ENCODE measurements around the gene UGGT2. TPM values are rescaled to one million over a fixed set of nuclear protein-coding genes. Genes with fewer than 3 reads are reported as not detected.

UGGT2 gene
- total RNA-seq, 2 donors from 2014 or later: 37.2 to 40.9 TPM

GRCh38 chr13:95955719-95956118 is 97.5 kb downstream of the UGGT2 start:
- H3K4me1 Mint-ChIP-seq: peaks cover 18% of the 10 kb centered on the region
- TF ChIP-seq CTCF (conservative IDR thresholded peaks at IDR 0.05): no peak
- peaks cover 95% of the 10 kb centered on the region for H3K9me3 ChIP-seq (ENCODE audit: control insufficient read depth, low read length)
- WGBS, 2 experiments (ENCODE audit: insufficient coverage in 1 of 2, insufficient read length in 1 of 2): 97 to 100% methylated on average over 1 to 3 of the region's 3 CpGs
- H3K36me3 Mint-ChIP-seq (ENCODE audit: low read depth): peaks cover 69% of the 10 kb centered on the region
- no peaks in the 10 kb centered on the region for H3K4me1 ChIP-seq (ENCODE audit: control insufficient read depth, insufficient read depth, low read length)
- peaks cover 38% of the 10 kb centered on the region for H3K36me3 ChIP-seq (ENCODE audit: control insufficient read depth, insufficient read depth, low read length)
- H3K27ac Mint-ChIP-seq: no peak overlapping the region
- no peak overlapping the region for H3K9ac ChIP-seq (ENCODE audit: extremely low read depth, low read length, poor library complexity, severe bottlenecking)
- H3K27me3 ChIP-seq (ENCODE audit: control insufficient read depth, insufficient read depth, low read length, poor library complexity, severe bottlenecking): no peaks in the 10 kb centered on the region
- peaks cover 80% of the 10 kb centered on the region for H3K9me3 Mint-ChIP-seq
- no peak overlapping the region for H3K4me3 Mint-ChIP-seq
- DNase-seq: no peak
- peak overlapping the region; percentile 66 for H3K4me3 ChIP-seq (ENCODE audit: low read length)
- H3K27me3 Mint-ChIP-seq (ENCODE audit: insufficient read depth): no peaks in the 10 kb centered on the region
- no peak overlapping the region for H3K27ac ChIP-seq (ENCODE audit: low read depth, low read length)

- Histone ChIP-seq H3K4me3 (ENCODE audit: low read length) (peak overlapping the region; percentile 66), H3K27ac (ENCODE audit: low read depth, low read length) (no peak overlapping the region), H3K4me1 (ENCODE audit: control insufficient read depth, insufficient read depth, low read length) (no peaks in the 10 kb centered on the region), H3K9me3 (ENCODE audit: control insufficient read depth, low read length) (peaks cover 90% of the 10 kb centered on the region), H3K36me3 (ENCODE audit: control insufficient read depth, insufficient read depth, low read length) (peaks cover 35% of the 10 kb centered on the region), H3K27me3 (ENCODE audit: control insufficient read depth, insufficient read depth, low read length, poor library complexity, severe bottlenecking) (no peaks in the 10 kb centered on the region), H3K9ac (ENCODE audit: extremely low read depth, low read length, poor library complexity, severe bottlenecking) (no peak overlapping the region)
- peaks cover 76% of the 10 kb centered on the region for H3K9me3 Mint-ChIP-seq
- no peak for DNase-seq
- H3K27ac Mint-ChIP-seq: no peak overlapping the region
- no peaks in the 10 kb centered on the region for H3K27me3 Mint-ChIP-seq (ENCODE audit: insufficient read depth)
- H3K36me3 Mint-ChIP-seq (ENCODE audit: low read depth): peaks cover 67% of the 10 kb centered on the region
- no peak overlapping the region for H3K4me3 Mint-ChIP-seq
- WGBS, 2 experiments (ENCODE audit: insufficient coverage in 1 of 2, insufficient read length in 1 of 2): 86 to 100% methylated on average over 1 to 3 of the region's 3 CpGs
- H3K4me1 Mint-ChIP-seq: peaks cover 18% of the 10 kb centered on the region
- no peak for TF ChIP-seq CTCF (conservative IDR thresholded peaks at IDR 0.05)
Measured at GRCh38 chr13:95955255-95955654, 97.9 kb downstream of the UGGT2 start.

GRCh38 chr13:95954266-95954665 is 98.9 kb downstream of the UGGT2 start:
- Histone ChIP-seq H3K4me3 (ENCODE audit: low read length) (peak overlapping the region; percentile 66), H3K4me1 (ENCODE audit: control insufficient read depth, insufficient read depth, low read length) (no peaks in the 10 kb centered on the region), H3K27me3 (ENCODE audit: control insufficient read depth, insufficient read depth, low read length, poor library complexity, severe bottlenecking) (no peaks in the 10 kb centered on the region), H3K9ac (ENCODE audit: extremely low read depth, low read length, poor library complexity, severe bottlenecking) (no peak overlapping the region), H3K27ac (ENCODE audit: low read depth, low read length) (no peak overlapping the region), H3K9me3 (ENCODE audit: control insufficient read depth, low read length) (peaks cover 81% of the 10 kb centered on the region), H3K36me3 (ENCODE audit: control insufficient read depth, insufficient read depth, low read length) (peaks cover 35% of the 10 kb centered on the region)
- Mint-ChIP-seq H3K36me3 (ENCODE audit: low read depth) (peaks cover 57% of the 10 kb centered on the region), H3K27me3 (ENCODE audit: insufficient read depth) (no peaks in the 10 kb centered on the region), H3K4me3 (peak overlapping the region; percentile 29), H3K4me1 (peaks cover 18% of the 10 kb centered on the region), H3K9me3 (peaks cover 66% of the 10 kb centered on the region), H3K27ac (peak overlapping the region; percentile 46)
- no peak for TF ChIP-seq CTCF (conservative IDR thresholded peaks at IDR 0.05)
- DNase-seq: no peak

Measured in endodermal cell (in vitro differentiated cells).